K562 (cell line): ENCODE results near the gene RNPEP. TPM values are rescaled to one million over a fixed set of nuclear protein-coding genes. Genes with fewer than 3 reads are reported as not detected.

Source experiments
- ARNT ChIP-seq, 2 experiments: fragments of 450-650 bp; IDR thresholded peaks; 2 replicates each; pipeline ENCODE4 v1.6.1; 2016; ENCODE audit warnings: mild to moderate bottlenecking in 1 of 2
- FOXK2 ChIP-seq, 2 experiments: fragments of 450-650 bp; IDR thresholded peaks in 1 of 2; conservative IDR thresholded peaks in 1 of 2; 2 replicates each; pipeline ENCODE4 v1.6.1; 2016; ENCODE audit warnings: low read depth in 2 of 2, mild to moderate bottlenecking in 1 of 2
- MBD2 ChIP-seq: sonication (generic); IDR thresholded peaks from 2 replicates; pipeline ENCODE4 v1.6.1; 2016; ENCODE audit warnings: low read depth, borderline replicate concordance
- MLLT1 ChIP-seq, 2 experiments: fragments of 450-650 bp; IDR thresholded peaks; 2 replicates each; pipeline ENCODE4 v1.6.1; 2016
- NFIX ChIP-seq: fragments of 250-450 bp; sonication (Bioruptor Pico); IDR thresholded peaks from 2 replicates; pipeline ENCODE4 v1.4.0; 2020; ENCODE audit warnings: low read depth, mild to moderate bottlenecking, moderate library complexity
- PHB2 ChIP-seq: fragments of 450-650 bp; IDR thresholded peaks from 2 replicates; pipeline ENCODE4 v1.6.1; 2017; ENCODE audit warnings: low read depth
- RBBP5 ChIP-seq: fragments of 200-600 bp; sonication (generic); IDR thresholded peaks from 2 replicates; pipeline ENCODE4 v1.6.1; 2012; ENCODE audit warnings: borderline replicate concordance, mild to moderate bottlenecking, low read length, control low read depth, inconsistent platforms; ENCODE audit not compliant: insufficient read depth, poor library complexity, severe bottlenecking
- REST ChIP-seq, 2 experiments: fragments of 450-650 bp; formaldehyde crosslinking in 1 of 2; IDR thresholded peaks; 2 replicates each; pipeline versions ENCODE4 v1.4.0 to v1.6.1; 2014 to 2020; ENCODE audit warnings: mild to moderate bottlenecking in 2 of 2, borderline replicate concordance in 1 of 2, low read depth in 1 of 2
- ZNF12 ChIP-seq: sonication (generic); formaldehyde crosslinking; IDR thresholded peaks from 2 replicates; pipeline ENCODE4 v1.4.0; 2020; ENCODE audit warnings: mild to moderate bottlenecking, missing genetic modification reagents
- ZNF586 ChIP-seq: fragments of 450-650 bp; formaldehyde crosslinking; conservative IDR thresholded peaks from 2 replicates; pipeline ENCODE4 v1.4.0; 2020; ENCODE audit warnings: mild to moderate bottlenecking, moderate library complexity
- ZNF589 ChIP-seq: fragments of 200-800 bp; sonication (Bioruptor generic); IDR thresholded peaks from 2 replicates; pipeline ENCODE4 v1.6.1; 2016; ENCODE audit warnings: low read depth, missing genetic modification characterization, missing compliant biosample characterization
- ZNF76 ChIP-seq: fragments of 250-450 bp; sonication (Bioruptor Pico); IDR thresholded peaks from 2 replicates; pipeline ENCODE4 v1.4.0; 2020; ENCODE audit warnings: mild to moderate bottlenecking, moderate library complexity, borderline replicate concordance
- polyA plus RNA-seq, 8 experiments: library from polyadenylated mRNA; depleted of rRNA in 4 of 8; stranded (reverse) in 5 of 8; unstranded in 3 of 8; fragments of >200 nt; fragmentation: Nextera tagmentation in 2 of 8; fragmentation: Illumina TruSeq in 1 of 8; extraction: Ambion mirVana in 2 of 8; extraction: Trizol in 1 of 8; gene quantifications; 2 replicates each; pipeline versions ENCODE4 v1.2.1 to v1.2.3, GENCODE V29; 2011 to 2014; ENCODE audit warnings: inconsistent platforms in 1 of 8, missing spikeins in 1 of 8
- total RNA-seq, 7 experiments: library from RNA; depleted of rRNA in 6 of 7; stranded (reverse); fragments of >200 nt in 6 of 7; fragmentation: Illumina TruSeq in 2 of 7; extraction: Trizol in 2 of 7; gene quantifications; 2 replicates each; pipeline versions ENCODE4 v1.2.1 to v1.2.3, GENCODE V29; 2011 to 2021; ENCODE audit warnings: low replicate concordance in 1 of 7
- TF ChIP-seq, protein P1 (sequence below): fragments of 450-650 bp; formaldehyde crosslinking; IDR thresholded peaks from 2 replicates; pipeline ENCODE4 v1.4.0; 2020; ENCODE audit warnings: mild to moderate bottlenecking, mixed read lengths
- TF ChIP-seq, protein P2 (sequence below): fragments of 200-800 bp; sonication (Bioruptor generic); IDR thresholded peaks from 2 replicates; pipeline ENCODE4 v1.6.1; 2017; ENCODE audit warnings: missing genetic modification characterization, missing compliant biosample characterization

RNPEP gene
- total and polyA plus RNA-seq, 9 of the 15 experiments (the other 6 are each of a cell fraction or from before 2014, with no cell fraction given): 27.5 to 131 (median 63.4) TPM

DNA sequence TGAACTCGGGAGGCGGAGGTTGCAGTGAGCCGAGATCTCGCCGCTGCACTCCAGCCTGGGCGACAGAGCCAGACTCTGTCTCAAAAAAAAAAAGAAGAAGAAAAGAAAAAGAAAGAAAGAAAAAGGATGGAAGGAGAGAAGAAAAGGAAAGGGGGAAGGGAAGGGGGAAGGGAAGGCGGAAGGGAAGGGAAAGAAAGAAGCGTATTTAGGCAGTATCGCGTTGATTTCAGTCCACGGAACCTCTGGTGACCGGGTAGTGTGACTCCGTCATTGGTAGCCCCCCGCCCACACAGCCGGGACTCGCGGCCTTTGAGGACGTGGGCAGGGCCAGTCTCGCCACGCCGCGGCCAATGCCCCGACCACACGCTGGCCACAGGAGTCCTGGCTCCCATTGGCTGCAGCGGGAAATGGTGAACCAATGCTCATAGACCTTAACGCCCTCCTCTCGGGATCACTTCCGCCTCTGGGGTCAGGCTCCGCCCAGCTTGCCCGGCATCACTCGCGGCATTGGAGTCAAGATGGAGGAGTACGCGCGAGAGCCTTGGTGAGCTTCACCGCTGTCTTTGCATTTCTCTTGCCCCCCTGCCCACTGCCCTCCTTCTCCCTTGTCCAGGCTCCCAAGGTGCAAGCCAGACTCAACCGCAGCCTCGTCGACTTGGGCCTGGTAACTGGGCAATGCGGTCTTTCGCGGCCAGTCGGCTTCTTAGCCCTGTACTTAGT is 27.3 kb upstream of the RNPEP start, which contains the start of gene TIMM17A (continued):
- TF ChIP-seq MLLT1 (IDR thresholded peaks at IDR 0.05) (peak; percentile 95), ZNF12 (CRISPR knock-in tag) (no peak), REST (IDR thresholded peaks at IDR 0.05; ENCODE audit: borderline replicate concordance) (no peak), REST (CRISPR knock-in tag; IDR thresholded peaks at IDR 0.05; ENCODE audit: low read depth) (no peak), ARNT (IDR thresholded peaks at IDR 0.05) (peak; percentile 11 to 68), PHB2 (peak; percentile 83), RBBP5 (peak; percentile 99), FOXK2 (conservative IDR thresholded peaks at IDR 0.05 in 1 of 2, IDR thresholded peaks at IDR 0.05 in 1 of 2; ENCODE audit: low read depth in 2 of 2) (peak; percentile 52 to 73), ZNF589 (CRISPR knock-in tag) (no peak), MBD2 (peak; percentile 91), ZNF76 (CRISPR knock-in tag) (0 out of 2 replicates have a peak, but pooled peaks have one; percentile 42), ZNF586 (no peak), NFIX (CRISPR knock-in tag) (no peak)
- TF ChIP-seq, protein P1, sequence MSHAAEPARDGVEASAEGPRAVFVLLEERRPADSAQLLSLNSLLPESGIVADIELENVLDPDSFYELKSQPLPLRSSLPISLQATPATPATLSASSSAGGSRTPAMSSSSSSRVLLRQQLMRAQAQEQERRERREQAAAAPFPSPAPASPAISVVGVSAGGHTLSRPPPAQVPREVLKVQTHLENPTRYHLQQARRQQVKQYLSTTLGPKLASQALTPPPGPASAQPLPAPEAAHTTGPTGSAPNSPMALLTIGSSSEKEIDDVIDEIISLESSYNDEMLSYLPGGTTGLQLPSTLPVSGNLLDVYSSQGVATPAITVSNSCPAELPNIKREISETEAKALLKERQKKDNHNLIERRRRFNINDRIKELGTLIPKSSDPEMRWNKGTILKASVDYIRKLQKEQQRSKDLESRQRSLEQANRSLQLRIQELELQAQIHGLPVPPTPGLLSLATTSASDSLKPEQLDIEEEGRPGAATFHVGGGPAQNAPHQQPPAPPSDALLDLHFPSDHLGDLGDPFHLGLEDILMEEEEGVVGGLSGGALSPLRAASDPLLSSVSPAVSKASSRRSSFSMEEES (CRISPR knock-in tag): no peak
- TF ChIP-seq, protein P2, sequence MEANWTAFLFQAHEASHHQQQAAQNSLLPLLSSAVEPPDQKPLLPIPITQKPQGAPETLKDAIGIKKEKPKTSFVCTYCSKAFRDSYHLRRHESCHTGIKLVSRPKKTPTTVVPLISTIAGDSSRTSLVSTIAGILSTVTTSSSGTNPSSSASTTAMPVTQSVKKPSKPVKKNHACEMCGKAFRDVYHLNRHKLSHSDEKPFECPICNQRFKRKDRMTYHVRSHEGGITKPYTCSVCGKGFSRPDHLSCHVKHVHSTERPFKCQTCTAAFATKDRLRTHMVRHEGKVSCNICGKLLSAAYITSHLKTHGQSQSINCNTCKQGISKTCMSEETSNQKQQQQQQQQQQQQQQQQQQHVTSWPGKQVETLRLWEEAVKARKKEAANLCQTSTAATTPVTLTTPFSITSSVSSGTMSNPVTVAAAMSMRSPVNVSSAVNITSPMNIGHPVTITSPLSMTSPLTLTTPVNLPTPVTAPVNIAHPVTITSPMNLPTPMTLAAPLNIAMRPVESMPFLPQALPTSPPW (CRISPR knock-in tag): peak; percentile 82
